Colonic mucosa (tissue), 4 donors: Measurements from ENCODE around the gene BACE1-AS. TPM values are rescaled to one million over a fixed set of nuclear protein-coding genes. Genes with fewer than 3 reads are reported as not detected.
A peak's percentile ranks its signal among the peaks of the same experiment; 100 is the strongest.

Source experiments
- DNase-seq: peaks from one replicate; pipeline ENCODE4 v3.0.0-alpha.2; 2020
- H3K27ac ChIP-seq: fragments of 200-600 bp; one replicate; pipeline ENCODE4 v1.8.0; 2021
- H3K27me3 ChIP-seq: fragments of 200-600 bp; one replicate; pipeline ENCODE4 v1.8.0; 2021
- H3K36me3 ChIP-seq: fragments of 200-600 bp; one replicate; pipeline ENCODE4 v1.8.0; 2021
- H3K4me1 ChIP-seq: fragments of 200-600 bp; one replicate; pipeline ENCODE4 v1.8.0; 2021; ENCODE audit warnings: mild to moderate bottlenecking
- H3K4me3 ChIP-seq: fragments of 200-600 bp; one replicate; pipeline ENCODE4 v1.8.0; 2021
- H3K9ac ChIP-seq, 2 donors: one replicate each; pipeline ENCODE4 v1.7.0; 2013; ENCODE audit warnings: control low read depth in 2 of 2, low read depth in 2 of 2, low read length in 2 of 2
- H3K9me3 ChIP-seq: fragments of 200-600 bp; one replicate; pipeline ENCODE4 v1.8.0; 2021
- intact Hi-C: fragments of 100-400 bp; cut with DNase I; formaldehyde crosslinking; loops from one replicate; pipeline ENCODE4 v1.14.1; 2022
- total RNA-seq, 2 donors: library from RNA; stranded (reverse); fragmentation: NEBNext Ultra II Directional in 1 of 2; extraction: Animal tissue kit (Norgen Biotek cat#: 25700) in 1 of 2; gene quantifications; one replicate each; pipeline ENCODE4 v1.2.1, GENCODE V29; 2021
- TF ChIP-seq, protein P1 (sequence below): fragments of 200-600 bp; IDR thresholded peaks from one replicate; pipeline ENCODE4 v1.8.0; 2022; ENCODE audit warnings: antibody characterized with exemption, mild to moderate bottlenecking
- donor health status: healthy.
- donor health status: DM: no; HTN: no; CAD: no.
- donor health status: DM: no; HTN: no; CAD: no.

The BACE1-AS gene
- total RNA-seq, 2 donors from 2014 or later, result 5.1 to 5.9 TPM

DNA sequence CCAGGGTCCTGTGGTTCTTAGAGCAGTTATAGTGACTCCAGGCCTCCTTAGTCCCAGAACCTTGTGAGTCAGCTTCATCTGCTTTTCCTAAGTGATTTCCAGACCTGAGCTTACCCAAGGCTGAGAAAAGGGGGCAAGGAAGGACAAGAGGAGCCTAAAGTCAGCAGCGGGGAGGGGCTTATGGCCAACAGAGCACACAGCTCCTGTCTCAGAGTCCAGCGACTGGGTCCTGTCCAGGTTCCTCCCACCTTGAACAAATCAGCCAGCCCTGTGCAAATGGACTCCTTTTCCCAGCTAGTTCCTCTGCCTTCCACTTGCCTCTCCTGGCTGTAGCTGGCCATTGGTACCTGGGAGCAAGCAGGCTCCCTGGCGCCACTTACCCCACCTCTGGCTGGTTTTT, 14.0 kb downstream of the BACE1-AS start:
- no peaks in the 10 kb centered on the region for H3K36me3 ChIP-seq
- no peaks in the 10 kb centered on the region for H3K4me1 ChIP-seq

DNA sequence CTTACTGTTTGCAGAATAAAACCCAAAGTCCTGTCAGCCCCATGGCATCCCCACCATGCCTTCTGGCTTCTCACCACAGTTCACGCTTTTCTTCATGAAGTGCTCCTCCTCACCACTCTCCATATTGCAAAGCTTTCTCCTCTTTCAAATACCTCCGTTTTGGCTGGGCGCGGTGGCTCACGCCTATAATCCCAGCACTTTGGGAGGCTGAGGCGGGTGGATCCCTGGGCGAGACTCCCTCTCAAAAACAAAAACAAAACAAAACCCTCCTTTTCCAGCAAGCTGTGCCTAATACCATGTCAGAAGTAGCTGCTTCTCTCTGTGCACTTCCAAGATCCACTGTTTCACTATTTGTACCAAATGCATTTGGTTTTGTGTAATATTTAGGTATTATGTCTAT, 18.2 kb downstream of the BACE1-AS start:
- Histone ChIP-seq H3K27me3 (no peaks in the 10 kb centered on the region), H3K9me3 (no peaks in the 10 kb centered on the region), H3K27ac (no peak overlapping the region), H3K36me3 (no peaks in the 10 kb centered on the region), H3K4me1 (peaks cover 4% of the 10 kb centered on the region), H3K4me3 (no peak overlapping the region), H3K9ac (no peak overlapping the region)
- DNase-seq, result no peak
- intact Hi-C loops, result no loop called here
- TF ChIP-seq, protein P1, sequence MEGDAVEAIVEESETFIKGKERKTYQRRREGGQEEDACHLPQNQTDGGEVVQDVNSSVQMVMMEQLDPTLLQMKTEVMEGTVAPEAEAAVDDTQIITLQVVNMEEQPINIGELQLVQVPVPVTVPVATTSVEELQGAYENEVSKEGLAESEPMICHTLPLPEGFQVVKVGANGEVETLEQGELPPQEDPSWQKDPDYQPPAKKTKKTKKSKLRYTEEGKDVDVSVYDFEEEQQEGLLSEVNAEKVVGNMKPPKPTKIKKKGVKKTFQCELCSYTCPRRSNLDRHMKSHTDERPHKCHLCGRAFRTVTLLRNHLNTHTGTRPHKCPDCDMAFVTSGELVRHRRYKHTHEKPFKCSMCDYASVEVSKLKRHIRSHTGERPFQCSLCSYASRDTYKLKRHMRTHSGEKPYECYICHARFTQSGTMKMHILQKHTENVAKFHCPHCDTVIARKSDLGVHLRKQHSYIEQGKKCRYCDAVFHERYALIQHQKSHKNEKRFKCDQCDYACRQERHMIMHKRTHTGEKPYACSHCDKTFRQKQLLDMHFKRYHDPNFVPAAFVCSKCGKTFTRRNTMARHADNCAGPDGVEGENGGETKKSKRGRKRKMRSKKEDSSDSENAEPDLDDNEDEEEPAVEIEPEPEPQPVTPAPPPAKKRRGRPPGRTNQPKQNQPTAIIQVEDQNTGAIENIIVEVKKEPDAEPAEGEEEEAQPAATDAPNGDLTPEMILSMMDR, result no peak

More for the DNA sequence above, 14.0 kb downstream of the BACE1-AS start:
- no peak for DNase-seq
- Histone ChIP-seq H3K4me3 (no peak overlapping the region), H3K9ac (no peak overlapping the region), H3K9me3 (no peaks in the 10 kb centered on the region), H3K27me3 (no peaks in the 10 kb centered on the region), H3K27ac (no peak overlapping the region)
- TF ChIP-seq, protein P1, result no peak
- intact Hi-C loops, result no loop called here

DNA sequence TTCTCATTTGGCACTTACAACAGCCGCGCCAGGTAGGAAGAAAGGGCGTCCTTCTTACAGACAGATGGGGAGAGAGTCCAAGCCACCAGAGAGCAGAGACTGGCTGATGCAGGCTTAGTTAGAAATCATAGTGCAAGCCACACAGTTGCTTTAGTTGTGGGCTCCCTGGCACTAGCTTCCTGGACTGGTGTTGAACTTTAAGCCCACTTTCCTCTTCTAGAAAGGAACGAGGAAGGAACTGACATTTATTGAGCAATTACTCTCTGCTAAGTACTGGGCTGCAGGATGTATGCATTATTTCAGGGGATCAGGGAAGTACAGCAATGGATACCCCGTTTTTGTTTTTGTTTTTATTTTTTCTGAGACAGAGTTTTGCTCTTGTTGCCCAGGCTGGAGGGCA, 21.9 kb downstream of the BACE1-AS start:
- intact Hi-C loops, result no loop called here
- TF ChIP-seq, protein P1, result no peak
- no peak overlapping the region for H3K9ac ChIP-seq
- peaks cover 11% of the 10 kb centered on the region for H3K4me1 ChIP-seq
- no peaks in the 10 kb centered on the region for H3K27me3 ChIP-seq
- no peak overlapping the region for H3K27ac ChIP-seq
- no peaks in the 10 kb centered on the region for H3K36me3 ChIP-seq
- DNase-seq, result no peak
- H3K9me3 ChIP-seq, result no peaks in the 10 kb centered on the region
- H3K4me3 ChIP-seq, result no peak overlapping the region

DNA sequence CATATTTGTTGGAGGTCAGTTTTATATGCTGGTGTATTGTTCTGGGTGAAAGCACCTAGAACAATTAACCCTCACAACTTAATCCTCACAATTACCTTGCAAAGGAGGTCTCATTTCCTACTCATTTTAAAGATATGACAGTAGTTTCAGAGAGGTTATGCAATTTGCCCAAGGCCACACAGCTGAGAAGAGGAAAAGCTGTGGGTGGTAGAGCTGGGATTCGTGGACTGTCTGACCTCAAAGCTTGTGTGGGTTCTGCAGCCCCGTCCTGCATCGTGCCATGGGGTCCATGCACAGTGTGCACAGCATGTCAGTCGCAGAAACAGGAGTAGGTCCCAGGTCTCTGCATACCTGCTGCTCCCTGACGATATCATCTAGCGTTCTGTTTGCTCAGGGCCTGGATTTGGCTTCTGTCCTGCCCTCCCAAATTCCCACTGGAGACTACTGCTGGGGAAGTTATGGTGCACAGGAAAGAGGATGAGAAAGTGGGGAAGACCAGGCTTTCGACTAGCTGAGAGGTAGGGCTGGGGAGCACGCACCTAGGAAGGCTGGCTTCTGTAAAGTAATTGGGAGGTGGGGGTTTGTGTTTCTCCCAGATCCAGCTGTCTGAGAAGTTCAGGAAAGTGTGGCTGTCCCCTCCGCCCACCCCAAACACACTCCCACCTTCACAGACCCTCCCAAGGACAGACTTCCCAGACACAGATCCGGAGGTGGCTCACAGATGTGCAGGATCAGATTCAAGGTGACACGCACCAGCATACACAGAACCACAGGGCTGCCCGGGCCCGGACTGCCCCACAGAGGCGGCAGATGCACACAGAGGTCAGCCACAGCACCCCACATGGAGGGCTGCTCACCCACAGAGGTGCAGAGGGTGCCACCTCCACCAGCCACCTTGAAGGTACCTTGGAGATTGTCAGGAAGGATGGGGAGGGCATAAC, 23.0 kb downstream of the BACE1-AS start:
- intact Hi-C loops, result no loop called here
- Histone ChIP-seq H3K4me3 (no peak overlapping the region), H3K27me3 (no peaks in the 10 kb centered on the region), H3K27ac (no peak overlapping the region), H3K36me3 (no peaks in the 10 kb centered on the region), H3K9me3 (no peaks in the 10 kb centered on the region), H3K9ac (no peak overlapping the region), H3K4me1 (peaks cover 11% of the 10 kb centered on the region)
- TF ChIP-seq, protein P1, result no peak
- no peak for DNase-seq

DNA sequence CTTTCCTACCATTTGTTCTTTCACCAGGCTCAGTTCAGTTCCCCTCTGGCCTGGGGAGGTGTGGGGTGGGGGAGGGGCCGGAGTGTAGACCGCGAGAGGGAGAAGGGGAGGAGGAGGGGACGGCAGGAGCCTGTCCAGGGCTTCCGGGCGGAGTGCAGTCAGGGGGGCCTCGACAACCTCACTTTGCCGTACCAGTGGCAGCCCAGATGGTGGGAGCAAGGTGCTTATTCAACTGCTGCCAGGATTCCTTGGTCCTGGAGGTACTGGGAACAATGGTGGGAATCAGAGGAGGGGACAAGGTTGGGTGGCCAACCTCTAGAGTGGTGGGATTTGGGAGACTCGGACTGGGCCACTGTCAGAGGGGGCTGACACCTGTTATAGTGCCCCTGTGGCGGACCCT, 23.7 kb downstream of the BACE1-AS start:
- no peaks in the 10 kb centered on the region for H3K27me3 ChIP-seq
- H3K9ac ChIP-seq, result peak overlapping the region; percentile 61 to 71
- no peak for DNase-seq
- H3K4me3 ChIP-seq, result peak overlapping the region; percentile 80
- no peak overlapping the region for H3K27ac ChIP-seq
- peaks cover 11% of the 10 kb centered on the region for H3K4me1 ChIP-seq
- no peaks in the 10 kb centered on the region for H3K36me3 ChIP-seq
- intact Hi-C loops, result no loop called here
- TF ChIP-seq, protein P1, result no peak
- no peaks in the 10 kb centered on the region for H3K9me3 ChIP-seq
